ENCODE results near the gene FGF14.
"Not testable (repeated sequence)": the region's sequence is repeated elsewhere in the genome, so short reads cannot be mapped to it uniquely, and the experiment has no call there.

The FGF14 gene

DNA sequence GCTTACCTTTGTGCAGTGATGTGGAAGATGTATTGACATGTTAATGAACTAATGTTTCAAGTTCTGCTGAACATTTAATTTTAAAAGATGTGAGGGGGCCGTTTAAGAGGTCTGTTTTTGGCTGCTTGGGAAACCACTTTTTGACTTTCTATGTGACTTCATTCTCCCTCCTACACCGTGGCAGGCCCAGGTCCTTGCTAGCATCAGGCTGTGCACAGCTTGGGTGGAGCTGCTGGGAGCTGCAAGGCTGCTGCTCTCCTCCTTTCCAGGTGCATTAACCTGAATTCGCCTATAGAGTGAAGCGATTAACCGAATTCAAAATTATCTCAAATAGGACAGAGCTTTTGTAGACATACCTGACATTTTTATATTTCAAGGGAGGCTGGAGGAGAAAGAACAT is 249.1 kb downstream of the FGF14 start:
- no peak for DNase-seq (ENCODE audit: low read depth)
- H3K4me3 ChIP-seq (ENCODE audit: low read length) = no peak overlapping the region
- TF ChIP-seq, protein P1, sequence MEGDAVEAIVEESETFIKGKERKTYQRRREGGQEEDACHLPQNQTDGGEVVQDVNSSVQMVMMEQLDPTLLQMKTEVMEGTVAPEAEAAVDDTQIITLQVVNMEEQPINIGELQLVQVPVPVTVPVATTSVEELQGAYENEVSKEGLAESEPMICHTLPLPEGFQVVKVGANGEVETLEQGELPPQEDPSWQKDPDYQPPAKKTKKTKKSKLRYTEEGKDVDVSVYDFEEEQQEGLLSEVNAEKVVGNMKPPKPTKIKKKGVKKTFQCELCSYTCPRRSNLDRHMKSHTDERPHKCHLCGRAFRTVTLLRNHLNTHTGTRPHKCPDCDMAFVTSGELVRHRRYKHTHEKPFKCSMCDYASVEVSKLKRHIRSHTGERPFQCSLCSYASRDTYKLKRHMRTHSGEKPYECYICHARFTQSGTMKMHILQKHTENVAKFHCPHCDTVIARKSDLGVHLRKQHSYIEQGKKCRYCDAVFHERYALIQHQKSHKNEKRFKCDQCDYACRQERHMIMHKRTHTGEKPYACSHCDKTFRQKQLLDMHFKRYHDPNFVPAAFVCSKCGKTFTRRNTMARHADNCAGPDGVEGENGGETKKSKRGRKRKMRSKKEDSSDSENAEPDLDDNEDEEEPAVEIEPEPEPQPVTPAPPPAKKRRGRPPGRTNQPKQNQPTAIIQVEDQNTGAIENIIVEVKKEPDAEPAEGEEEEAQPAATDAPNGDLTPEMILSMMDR (conservative IDR thresholded peaks at IDR 0.05; ENCODE audit: low read length) = no peak

DNA sequence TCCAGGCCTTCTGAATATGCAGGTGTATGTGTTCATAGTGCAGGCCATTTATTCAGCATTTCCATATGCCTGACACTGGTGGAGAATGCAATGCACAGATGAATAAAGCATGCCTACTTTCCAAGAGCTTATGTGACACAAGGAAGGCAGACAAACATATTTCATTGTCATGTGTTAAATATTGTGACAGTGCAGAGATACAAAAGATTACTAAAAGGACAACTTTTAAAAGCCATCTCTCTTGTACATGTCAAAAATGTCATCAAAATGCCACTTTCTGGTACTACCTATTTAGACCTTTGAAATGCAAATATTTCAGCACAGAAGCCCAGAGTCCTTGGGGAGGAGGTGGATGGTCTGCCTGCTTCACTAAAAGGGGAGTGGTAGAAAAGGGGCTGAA is 254.5 kb downstream of the FGF14 start:
- H3K4me3 ChIP-seq (ENCODE audit: low read length) = no peak overlapping the region
- DNase-seq (ENCODE audit: low read depth) = no peak
- TF ChIP-seq, protein P1 (conservative IDR thresholded peaks at IDR 0.05; ENCODE audit: low read length) = no peak

DNA sequence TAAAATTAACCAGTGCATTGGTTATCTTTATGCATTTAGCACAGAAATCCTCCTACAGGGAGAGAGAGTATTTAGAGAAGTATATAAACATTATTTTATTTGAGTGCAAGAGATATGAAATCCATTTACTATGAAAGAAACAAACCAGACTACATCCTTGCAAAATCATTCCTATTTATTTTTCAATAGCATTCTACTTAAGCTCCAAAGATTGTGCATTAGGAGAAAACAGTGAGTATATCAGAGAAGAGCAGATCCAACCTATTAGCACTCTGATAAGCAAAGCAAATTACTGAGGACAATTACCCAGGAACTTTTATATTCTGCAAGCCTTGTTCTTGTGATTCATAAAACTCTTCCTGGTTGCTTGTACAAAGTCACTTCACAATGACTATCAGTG is 256.1 kb downstream of the FGF14 start:
- H3K4me3 ChIP-seq (ENCODE audit: low read length) = no peak overlapping the region
- TF ChIP-seq, protein P1 (conservative IDR thresholded peaks at IDR 0.05; ENCODE audit: low read length) = no peak
- no peak for DNase-seq (ENCODE audit: low read depth)

DNA sequence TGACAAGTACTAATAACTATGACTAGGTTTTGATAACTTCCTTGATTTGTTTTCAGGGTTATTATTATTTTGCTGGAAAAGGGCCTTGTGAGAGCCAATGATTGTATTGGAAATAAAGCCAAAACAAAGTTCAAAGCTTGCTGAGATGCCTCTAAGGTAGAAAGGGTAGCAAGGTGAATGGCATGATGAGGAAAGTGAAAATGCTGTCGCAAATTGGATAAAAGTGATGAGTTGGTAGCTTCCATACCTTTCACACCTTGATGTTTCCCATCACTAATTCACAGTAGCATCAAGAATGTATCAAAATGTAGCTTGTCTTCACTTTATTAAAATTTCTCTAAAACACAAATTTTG is 259.4 kb downstream of the FGF14 start:
- no peak for DNase-seq (ENCODE audit: low read depth)
- TF ChIP-seq, protein P1 (conservative IDR thresholded peaks at IDR 0.05; ENCODE audit: low read length) = 0 out of 2 replicates have a peak, but pooled peaks have one; percentile 2
- H3K4me3 ChIP-seq (ENCODE audit: low read length) = no peak overlapping the region

DNA sequence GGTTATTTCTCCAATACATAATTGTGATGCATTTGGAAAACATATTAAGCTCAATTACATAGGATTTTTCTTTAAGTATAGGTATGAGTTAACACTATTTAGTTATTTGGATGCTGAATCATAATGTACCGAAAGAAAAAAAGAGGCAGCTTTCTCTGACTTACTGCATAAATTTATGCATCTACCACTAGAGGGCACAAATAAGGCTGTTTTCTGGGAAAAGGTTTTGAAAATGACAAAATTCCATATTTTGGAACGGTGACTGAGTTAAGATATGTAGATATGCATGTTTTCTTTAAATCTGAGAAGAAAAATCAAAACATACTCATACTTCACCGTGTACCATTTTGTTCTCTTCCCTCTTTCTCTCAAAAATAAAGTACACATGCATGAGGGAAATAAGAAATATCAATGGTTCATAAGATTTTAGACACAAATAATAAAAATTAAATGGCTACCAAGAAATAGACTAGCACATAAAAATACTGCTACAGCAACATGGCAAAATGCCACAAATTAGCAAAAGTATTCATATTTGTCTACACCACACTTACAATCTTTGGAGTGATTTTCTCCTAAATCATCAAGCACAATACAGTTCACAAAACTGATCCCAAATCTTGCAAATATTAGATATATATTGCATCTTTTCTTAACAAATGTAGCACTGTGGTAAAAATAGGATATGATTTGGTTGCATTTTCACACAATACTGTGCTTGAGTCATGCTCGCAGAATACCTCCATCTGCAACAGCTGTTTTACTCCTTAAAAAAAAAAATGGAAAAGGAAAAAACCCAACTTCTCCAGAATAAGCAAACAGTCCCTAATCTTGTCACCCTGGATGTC is 260.0 kb downstream of the FGF14 start:
- DNase-seq (ENCODE audit: low read depth) = peak; percentile 20
- TF ChIP-seq, protein P1 (conservative IDR thresholded peaks at IDR 0.05; ENCODE audit: low read length) = peak; percentile 85
- no peak overlapping the region for H3K4me3 ChIP-seq (ENCODE audit: low read length)

DNA sequence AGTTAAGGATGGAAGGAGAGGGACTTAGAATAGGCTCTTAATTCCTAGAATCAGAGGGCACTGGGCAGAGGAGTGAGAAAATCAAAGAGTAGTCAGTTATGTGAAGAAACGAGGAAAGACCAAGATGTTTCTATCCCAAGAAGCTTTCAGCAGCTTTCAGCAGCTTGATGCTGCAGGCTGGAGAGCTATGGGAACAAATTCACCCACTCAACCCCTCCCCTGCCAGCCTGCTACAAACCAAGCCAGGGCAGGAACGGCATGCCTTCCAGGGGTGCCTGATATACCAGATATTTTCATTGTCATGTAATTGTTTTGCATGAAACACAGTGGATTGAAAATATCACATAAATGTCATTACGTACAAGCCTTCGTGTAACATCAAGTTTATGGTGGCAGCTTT is 262.2 kb downstream of the FGF14 start:
- TF ChIP-seq, protein P1 (conservative IDR thresholded peaks at IDR 0.05; ENCODE audit: low read length) = no peak
- H3K4me3 ChIP-seq (ENCODE audit: low read length) = no peak overlapping the region
- no peak for DNase-seq (ENCODE audit: low read depth)

DNA sequence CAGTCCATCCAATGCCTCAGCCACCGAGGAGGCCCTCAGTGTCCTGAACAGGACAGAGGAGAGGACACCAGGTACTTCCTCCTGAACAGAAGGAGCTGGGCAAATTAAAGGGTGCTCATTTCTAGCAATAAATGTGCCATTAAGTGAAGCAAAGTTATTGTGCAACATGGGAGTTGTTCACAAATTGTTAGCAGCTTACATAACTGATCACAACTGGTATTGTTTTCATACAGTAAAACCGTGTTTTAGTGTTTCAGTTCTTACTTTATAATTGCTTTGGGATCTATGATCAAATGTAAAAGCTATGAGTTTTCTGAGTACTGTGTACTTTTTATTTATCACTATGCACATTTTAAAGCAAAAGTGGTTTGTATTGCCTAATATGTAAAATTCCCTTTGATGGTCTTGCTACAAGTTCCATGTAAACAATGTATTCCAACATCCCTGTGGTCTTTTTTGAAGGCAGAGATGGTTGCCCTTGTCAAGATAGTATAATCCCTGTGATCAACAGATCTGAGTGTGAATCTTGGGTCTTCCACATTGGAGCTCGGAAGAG is 263.1 kb downstream of the FGF14 start:
- TF ChIP-seq, protein P1 (conservative IDR thresholded peaks at IDR 0.05; ENCODE audit: low read length) = no peak
- no peak for DNase-seq (ENCODE audit: low read depth)
- no peak overlapping the region for H3K4me3 ChIP-seq (ENCODE audit: low read length)

DNA sequence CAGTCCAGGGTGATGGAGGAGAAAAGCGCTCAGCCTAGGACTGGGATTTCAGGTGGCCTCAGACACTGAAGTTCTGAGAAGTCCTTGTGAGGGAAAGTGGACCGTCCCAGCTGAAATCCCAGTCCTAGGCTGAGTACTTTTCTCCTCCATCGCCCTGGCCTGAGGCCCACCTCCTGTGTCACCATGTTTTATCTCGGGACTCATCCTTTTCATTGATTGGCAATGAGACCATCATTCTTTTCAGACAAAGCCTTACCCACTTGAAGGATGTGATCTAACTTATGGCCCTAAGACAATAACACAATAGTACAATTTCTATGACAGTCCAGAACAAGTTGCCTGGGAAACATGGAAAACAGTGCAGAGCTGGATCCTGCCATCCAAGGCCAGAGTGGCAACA is 263.9 kb downstream of the FGF14 start:
- DNase-seq (ENCODE audit: low read depth); H3K4me3 ChIP-seq (ENCODE audit: low read length): not testable (repeated sequence)
